ENCODE measurements around the gene SNAPC5.

Gene SNAPC5

GRCh38 chr15:66459818-66460615 is 37.5 kb downstream of the SNAPC5 start:
- no peak for DNase-seq (ENCODE audit: low read depth)
- no peak overlapping the region for H3K4me3 ChIP-seq (ENCODE audit: control insufficient read depth, low read depth, low read length)
- TF ChIP-seq CTCF (conservative IDR thresholded peaks at IDR 0.05; ENCODE audit: control insufficient read depth, insufficient read depth, low read depth, low read length) = no peak

GRCh38 chr15:66456211-66456610 is 41.4 kb downstream of the SNAPC5 start:
- H3K4me3 ChIP-seq (ENCODE audit: control insufficient read depth, low read depth, low read length) = no peak overlapping the region
- TF ChIP-seq CTCF (conservative IDR thresholded peaks at IDR 0.05; ENCODE audit: control insufficient read depth, insufficient read depth, low read depth, low read length) = no peak
- peak; percentile 33 for DNase-seq (ENCODE audit: low read depth)

GRCh38 chr15:66454143-66454542 is 43.4 kb downstream of the SNAPC5 start:
- H3K4me3 ChIP-seq (ENCODE audit: control insufficient read depth, low read depth, low read length) = no peak overlapping the region
- no peak for TF ChIP-seq CTCF (conservative IDR thresholded peaks at IDR 0.05; ENCODE audit: control insufficient read depth, insufficient read depth, low read depth, low read length)
- peak; percentile 51 for DNase-seq (ENCODE audit: low read depth)

- DNase-seq (ENCODE audit: low read depth) = no peak
- no peak for TF ChIP-seq CTCF (conservative IDR thresholded peaks at IDR 0.05; ENCODE audit: control insufficient read depth, insufficient read depth, low read depth, low read length)
These were observed 44.5 kb downstream of the SNAPC5 start for GRCh38 chr15:66452971-66453580.

GRCh38 chr15:66452420-66452819 is 45.1 kb downstream of the SNAPC5 start:
- DNase-seq (ENCODE audit: low read depth) = peak; percentile 18
- no peak for TF ChIP-seq CTCF (conservative IDR thresholded peaks at IDR 0.05; ENCODE audit: control insufficient read depth, insufficient read depth, low read depth, low read length)
- H3K4me3 ChIP-seq (ENCODE audit: control insufficient read depth, low read depth, low read length) = no peak overlapping the region

More at GRCh38 chr15:66452971-66453580, 44.5 kb downstream of the SNAPC5 start:
- H3K4me3 ChIP-seq (ENCODE audit: control insufficient read depth, low read depth, low read length) = no peak overlapping the region
